Keratinocyte (primary cell): ENCODE data around the gene NOS3.

Experiments used
- CTCF ChIP-seq, 3 experiments: IDR thresholded peaks in 1 of 3; conservative IDR thresholded peaks in 1 of 3; optimal IDR thresholded peaks in 1 of 3; 2 replicates in 2 of 3; 3 replicates in 1 of 3; pipeline versions ENCODE3 to v1.5.1; 2011; ENCODE audit warnings: low read length in 3 of 3, mild to moderate bottlenecking in 3 of 3, moderate library complexity in 2 of 3, control low read depth in 1 of 3, inconsistent platforms in 1 of 3; ENCODE audit not compliant: insufficient read depth in 2 of 3; ENCODE audit errors: extremely low read depth in 1 of 3
- EZH2 ChIP-seq: IDR thresholded peaks from one replicate; pipeline ENCODE4 v1.6.1; 2012; ENCODE audit warnings: inconsistent platforms, mild to moderate bottlenecking, low read length, moderate library complexity

- TF ChIP-seq CTCF (optimal IDR thresholded peaks at IDR 0.05 in 1 of 3, IDR thresholded peaks at IDR 0.05 in 1 of 3, conservative IDR thresholded peaks at IDR 0.05 in 1 of 3; ENCODE audit: extremely low read depth in 1 of 3, insufficient read depth in 2 of 3, low read length in 3 of 3) = no peak
- no peak for TF ChIP-seq EZH2
Observed at GRCh38 chr7:150994838-150995510, 4.2 kb downstream of the NOS3 start.
